Activated CD4-positive, alpha-beta T cell treated with anti-CD3 and anti-CD28 coated beads, Interleukin-2, amount 50 U/mL, for 24 hours (primary cell): ENCODE results near the gene FOXL2NB.

Experiments used
- DNase-seq, 2 donors: peaks; one replicate each; pipeline ENCODE4 v3.0.0-alpha.2; 2020; ENCODE audit warnings: low read depth in 1 of 2, low spot score in 1 of 2

Gene FOXL2NB

DNA sequence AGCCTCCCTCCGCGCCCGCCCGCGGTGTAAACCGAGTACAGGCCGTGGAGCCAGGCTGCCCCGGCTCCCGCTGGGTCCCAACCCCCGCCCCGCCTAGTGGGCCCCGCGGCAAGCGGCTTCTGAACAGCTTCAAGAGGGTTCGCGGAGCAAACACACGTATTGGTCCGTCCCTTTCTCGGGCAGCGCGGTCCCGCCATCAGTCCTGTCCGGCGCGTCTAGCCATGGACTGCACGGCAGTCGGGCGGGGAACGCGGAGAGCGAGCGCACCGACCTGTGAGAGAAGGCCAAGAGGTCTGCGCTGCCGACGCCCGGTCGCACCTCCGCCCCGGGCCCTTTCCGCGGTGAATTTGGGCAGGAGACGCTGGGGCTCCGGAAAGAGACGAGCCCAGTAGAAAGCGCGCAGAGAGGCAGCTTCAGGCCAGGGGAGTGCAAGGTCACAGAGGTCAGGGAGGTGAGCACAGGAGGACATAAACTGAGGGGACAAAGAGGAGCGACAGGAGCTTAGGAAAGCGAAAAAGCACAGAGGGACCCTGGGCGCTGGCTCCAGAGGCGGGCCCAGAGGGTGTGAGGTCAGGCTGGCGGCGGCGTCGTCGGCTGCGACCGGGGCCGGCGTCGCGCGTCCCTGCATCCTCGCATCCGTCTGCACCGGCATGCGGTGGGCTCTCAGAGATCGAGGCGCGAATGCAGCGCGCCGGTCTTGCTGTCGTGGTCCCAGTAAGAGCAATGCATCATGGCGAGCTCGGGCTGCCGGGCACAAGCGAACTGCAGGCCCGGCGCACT is 1.9 kb upstream of the FOXL2NB start:
- no peak for DNase-seq

DNA sequence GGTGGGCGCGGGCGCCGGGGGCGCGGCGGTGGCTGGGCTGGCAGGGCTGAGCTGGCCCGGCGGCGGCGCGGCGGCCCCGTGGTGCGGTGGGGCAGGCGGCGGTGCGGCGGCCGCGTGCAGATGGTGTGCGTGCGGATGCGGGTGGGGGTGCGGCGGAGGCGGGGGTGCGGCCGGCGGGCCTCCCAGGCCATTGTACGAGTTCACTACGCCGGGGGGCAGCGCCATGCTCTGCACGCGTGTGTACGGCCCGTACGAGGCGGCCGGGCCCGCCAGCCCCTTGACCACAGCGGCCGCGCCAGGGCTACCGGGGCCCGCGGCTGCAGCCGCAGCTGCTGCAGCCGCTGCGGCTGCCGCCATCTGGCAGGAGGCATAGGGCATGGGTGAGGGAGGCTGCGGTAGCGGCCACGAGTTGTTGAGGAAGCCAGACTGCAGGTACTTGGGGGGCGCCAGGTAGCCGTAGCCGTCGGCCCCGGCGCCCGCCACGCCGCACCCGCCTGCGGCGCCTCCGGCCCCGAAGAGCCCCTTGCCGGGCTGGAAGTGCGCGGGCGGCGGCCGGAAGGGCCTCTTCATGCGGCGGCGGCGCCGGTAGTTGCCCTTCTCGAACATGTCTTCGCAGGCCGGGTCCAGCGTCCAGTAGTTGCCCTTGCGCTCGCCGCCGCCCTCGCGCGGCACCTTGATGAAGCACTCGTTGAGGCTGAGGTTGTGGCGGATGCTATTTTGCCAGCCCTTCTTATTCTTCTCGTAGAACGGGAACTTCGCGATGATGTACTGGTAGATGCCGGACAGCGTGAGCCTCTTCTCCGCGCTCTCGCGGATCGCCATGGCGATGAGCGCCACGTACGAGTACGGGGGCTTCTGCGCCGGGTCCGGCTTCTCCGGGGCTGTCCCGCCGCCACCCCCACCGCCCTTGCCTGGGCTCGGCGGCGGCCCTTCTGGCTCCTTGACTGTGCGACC is 1.0 kb upstream of the FOXL2NB start:
- no peak for DNase-seq

DNA sequence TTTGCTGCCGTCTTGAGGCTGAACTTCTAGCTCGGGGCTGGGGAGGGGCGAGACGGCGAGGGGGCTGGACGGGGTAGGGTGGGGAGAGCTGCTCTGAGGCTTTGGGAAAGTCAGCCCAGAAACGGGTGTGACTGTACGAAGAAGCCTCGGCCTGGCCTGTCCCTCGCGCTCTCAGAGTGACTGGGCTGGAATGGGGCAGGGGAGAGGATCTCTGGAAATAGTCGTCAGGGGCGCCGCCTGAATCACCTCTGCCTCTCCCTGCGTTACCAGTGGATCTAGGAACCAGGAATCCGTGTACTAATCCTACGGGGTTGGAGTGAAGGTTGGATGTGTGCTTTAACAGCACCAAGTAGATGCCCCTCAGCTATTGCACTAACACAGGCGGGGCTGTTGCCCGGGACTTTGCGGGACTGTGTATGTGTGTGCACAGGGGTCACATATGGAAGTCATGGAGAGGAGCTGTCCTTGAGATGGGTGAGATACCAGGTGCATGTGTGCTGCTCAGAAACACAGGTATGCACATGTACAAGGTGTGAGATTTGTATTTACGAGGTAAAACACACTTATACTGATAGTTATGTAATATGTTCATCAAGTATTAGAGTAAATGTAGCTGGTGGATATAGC is 591 bp downstream of the FOXL2NB start:
- DNase-seq, result no peak

DNA sequence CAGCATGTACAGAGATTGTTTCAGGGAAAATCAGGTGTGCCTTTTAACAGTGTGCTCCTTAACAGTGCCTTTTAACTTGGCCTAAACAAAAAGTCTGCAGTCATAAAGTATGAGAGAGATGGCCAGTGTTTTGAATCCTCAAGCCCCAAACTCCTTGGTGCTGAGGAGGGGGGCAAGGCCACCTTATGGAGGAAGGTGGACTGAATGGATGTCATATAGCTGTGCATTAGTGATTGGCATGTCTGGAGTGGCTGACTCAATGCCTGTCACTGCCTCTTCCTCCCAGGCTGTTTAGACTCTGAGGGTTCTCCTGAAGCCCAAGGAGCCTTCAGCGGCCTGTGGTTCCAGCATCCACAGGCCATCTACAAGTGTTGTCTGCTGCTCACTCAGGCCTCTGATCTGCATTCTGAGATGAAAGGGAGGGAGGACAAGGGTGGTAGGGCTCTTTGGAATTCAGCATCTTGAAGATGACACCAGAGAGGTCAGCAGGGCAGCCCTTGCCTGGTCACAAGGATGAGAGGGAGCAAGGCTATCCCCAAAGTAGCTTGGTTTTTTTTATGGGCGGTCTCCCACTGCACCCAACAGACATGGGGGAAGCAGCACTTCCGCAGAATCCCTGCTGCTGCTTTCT is 1.5 kb downstream of the FOXL2NB start:
- no peak for DNase-seq

DNA sequence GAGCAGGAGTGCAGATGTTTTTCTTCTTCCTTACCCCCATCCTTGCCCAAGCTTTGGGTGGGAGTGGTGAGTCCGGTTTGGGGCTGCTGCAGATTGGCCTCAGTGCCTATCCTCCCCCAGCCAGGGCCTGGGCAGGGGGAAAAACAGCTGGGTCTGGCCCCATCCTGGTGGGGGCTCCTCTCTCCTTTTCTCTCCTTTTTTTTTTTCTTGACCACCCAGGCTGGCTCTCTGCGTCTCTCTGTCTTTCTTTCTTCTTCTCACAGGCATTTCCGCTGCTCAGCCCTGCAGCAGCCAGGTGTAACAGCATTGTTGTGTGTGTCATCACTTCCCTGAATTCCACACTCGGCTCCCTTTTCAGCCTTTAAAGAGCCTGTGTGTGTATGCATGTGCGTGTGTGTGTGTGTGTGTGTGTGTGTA is 2.0 kb downstream of the FOXL2NB start:
- DNase-seq, result no peak

DNA sequence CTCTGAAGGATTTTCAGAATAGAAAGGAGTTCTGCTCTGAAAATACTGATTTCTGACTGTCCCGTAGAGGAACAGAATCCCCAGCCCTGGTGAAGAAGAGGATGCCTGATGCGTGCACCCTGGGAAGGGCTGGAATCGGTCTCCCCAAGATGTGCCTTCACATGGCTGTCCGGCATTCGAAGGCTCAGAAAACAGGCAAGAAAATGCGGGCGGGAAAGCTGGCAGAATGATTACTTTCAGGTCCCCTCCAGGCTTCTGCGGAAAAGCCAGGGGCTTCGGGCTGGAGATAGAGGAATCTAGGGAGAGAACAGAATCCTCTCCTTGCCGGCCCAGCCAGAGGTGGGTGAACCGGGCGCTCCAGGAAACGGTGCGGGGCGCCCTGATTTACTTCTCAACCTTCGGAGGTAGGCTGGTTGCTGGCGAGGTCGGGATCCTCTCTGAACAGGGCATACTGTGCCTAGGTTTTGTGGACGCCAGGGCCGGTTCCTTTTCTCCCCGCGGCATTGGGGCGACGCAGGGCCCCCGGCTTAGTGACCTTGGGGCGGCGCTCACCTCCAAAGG is 2.5 kb downstream of the FOXL2NB start:
- DNase-seq, result no peak

DNA sequence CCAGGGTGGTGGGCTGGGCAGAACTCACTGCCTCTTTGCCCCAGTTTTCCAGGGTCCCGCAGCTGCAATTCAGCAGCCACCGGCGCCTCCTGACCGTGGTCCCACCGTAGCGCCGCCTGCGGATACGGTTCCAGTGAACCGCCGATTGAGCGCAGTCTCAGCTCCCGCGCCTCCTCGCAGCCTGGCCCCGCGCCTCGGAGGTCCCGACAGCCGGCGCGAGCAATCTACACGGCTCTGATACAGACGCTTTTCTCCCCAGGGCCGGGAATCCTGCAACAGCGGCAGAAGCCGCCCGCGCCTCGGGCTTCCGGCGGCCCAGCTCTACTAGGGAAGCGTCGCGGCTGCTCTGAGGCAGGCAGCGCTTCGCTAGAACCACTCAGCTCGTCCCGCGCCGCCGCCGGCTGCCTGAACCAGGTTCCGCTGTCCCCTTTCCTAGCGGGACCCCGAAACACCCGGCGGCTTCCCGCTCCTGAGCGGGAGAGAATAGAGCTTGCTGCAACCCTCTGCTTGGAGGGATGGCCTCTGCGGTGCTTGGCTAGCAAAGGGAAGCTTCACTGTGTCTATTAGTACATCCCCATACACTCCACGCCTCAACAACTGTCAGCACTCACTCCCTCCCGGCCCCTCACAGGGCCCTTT is 3.1 kb downstream of the FOXL2NB start:
- DNase-seq, result no peak

DNA sequence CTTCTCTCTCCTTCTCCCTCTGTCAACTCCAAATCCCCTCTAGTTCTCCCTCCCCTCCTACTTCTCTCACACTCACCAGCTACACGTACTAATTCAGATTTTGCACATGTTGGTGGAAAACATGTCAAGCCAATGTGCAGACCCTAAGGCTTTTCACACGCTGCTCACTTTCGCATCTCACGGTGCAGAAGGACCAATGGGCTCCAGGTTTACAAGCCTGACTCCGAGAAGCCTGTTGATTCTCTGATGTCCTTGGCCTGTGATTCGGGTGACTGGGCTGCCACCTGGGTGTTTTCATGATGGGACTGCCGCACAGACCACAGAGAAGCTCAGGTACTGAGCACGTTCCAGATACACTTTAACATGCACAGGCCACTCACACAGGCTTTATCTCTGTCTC is 3.7 kb downstream of the FOXL2NB start:
- DNase-seq, result no peak

DNA sequence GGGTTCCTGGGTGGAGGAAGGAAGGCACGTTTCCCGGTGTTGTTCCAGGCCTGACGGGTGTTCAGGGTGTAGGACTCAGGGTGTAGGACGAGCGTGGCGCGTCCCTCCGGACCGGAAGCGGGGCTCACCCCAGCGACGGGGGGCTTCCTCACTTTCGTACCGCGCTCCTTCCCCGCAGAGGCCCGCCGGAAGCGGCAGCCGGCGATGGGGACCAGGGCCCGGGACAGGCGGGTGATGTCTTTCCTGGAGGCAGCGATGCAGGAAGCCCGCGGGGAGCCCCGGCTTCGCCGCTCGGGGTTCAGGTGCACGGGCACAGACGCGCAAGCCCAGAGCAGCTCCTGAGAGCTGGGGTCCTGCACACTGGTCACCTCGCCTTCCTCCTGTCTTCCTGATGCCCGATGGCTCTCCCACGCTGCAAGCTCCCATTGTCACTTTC is 13.4 kb downstream of the FOXL2NB start:
- DNase-seq, result no peak

DNA sequence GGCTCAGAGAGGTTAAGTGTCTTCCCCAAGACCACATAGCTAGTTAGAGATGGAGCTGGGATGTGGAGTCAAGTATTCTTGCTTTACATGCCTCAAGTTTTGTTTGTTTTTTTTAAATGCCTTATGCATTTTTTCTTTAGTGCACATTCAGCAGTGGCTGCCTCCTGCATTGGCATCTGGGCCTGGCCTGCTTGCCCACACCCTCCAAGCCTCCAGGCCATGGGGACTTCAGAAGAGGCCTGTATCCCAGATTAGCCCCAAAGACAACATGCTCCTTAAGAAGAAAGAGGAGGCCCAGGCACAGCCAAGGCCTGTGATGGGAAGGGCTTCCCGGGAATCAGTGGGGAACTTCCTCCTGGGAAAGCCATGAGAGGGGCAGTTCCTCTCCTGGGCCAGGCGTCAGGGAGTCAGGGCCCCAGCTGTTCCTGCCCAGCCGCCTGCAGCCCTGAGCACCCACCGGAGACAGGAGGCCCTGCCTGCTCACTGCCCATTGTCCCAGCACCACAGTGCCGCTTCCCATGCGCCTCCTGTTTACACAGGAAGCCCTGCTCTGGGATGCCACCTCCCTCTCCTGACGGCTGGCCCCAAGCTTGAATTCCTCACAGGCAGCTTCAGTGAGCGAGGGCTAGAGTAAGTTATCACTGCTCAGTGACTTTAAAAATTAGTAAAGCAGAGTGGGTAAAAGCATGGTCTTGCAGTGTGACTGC is 16.0 kb downstream of the FOXL2NB start:
- DNase-seq, result no peak

DNA sequence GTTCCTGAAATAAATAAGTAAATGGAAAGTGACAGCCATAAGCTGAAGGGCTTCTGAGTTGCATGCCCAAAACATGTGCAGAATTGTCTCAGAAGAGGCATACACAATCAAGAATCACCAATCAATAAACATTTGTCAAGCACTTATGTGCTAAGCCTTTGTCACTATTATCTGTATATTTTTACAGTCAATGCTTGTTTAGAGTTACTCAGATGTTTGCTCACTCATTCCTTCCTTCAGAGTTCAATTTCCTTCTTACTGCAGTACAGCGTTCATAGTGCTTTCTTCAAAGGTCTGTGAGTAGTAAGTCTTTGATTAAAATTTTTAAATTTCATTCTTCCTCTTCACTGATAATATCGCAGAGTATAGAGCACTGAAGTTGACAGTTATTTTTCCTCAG is 17.2 kb downstream of the FOXL2NB start:
- no peak for DNase-seq

DNA sequence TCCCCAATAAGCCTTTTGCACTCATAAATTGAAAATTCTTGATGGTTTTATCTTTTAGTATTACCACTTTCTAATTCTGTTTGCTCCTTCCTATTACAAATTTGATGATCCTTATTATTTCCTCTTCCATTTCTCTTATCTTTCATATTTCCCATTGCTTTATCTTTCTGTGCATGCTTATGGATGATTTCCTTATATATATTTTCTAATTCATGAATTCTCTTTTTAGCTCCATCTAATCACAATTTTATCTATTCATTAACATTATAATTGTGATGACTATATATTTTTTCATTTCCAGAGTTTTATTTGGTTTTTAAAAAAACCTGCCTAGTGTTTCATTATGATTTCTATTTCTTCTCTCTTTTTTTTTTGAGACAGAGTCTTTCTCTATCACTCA is 17.9 kb downstream of the FOXL2NB start:
- no peak for DNase-seq

DNA sequence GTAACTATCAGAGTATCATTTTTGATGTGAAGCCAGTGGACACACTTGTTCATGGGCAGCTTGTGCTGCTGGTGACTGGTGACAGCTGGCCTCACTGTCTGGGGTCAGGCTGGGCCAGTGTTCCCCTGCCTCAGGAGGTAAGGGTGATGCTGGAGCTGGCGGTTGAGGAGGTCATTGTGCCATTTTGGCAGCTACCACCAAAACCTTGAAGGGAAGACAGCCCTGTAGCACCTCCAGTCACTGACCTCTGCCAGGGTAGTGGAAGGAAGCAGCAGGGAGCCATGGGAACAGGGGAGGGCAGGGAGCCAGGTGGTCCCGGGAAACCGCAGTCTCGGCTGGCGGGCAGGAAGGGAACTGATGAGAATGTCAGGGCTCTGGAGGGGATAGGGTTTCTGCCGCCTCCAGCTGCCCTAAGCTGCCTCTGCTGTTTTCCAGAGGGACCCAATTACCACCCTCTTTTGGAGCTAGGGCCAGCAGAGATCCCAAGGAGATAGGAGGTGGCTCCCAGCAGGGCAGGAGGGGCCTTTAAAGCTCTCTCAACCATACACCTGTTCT is 24.8 kb downstream of the FOXL2NB start:
- DNase-seq, result no peak

DNA sequence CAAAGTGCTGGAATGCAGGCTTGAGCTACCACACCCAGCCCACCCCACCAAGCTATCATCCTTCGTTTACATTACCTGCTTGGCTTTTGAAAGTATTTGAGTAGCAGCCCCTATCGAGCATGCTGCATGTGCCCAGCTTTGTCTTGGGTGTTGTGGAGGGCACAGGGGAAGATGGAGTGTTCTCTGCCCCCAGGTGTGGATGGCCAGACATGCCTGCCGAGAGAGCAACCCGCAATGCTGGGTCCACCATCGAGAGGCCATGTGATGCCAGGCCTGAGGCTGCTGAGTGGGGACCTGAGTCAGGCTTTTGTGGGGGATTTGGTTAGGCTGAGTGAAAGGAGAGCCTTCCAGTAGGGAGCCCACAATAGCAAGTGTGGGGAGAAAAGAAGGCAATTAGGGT is 25.9 kb downstream of the FOXL2NB start:
- no peak for DNase-seq

DNA sequence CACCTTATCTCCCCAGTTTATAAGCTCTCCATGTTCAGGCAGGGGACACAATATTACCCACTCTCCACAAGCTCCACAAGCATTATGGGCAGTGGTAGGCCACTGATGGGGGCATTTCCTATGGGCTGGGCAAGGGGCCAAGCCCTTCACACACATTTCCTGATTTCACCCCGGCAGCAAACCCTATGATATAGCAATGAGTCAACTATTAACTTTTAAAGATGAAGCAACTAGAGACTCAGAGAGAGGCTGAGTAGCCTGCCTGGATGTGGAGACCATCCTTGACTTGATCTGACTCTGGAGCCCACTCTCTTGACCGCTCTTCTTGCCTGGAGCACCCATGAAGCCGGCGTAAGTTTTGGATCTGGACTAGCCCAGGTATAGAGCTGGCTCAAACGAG is 27.4 kb downstream of the FOXL2NB start:
- no peak for DNase-seq

DNA sequence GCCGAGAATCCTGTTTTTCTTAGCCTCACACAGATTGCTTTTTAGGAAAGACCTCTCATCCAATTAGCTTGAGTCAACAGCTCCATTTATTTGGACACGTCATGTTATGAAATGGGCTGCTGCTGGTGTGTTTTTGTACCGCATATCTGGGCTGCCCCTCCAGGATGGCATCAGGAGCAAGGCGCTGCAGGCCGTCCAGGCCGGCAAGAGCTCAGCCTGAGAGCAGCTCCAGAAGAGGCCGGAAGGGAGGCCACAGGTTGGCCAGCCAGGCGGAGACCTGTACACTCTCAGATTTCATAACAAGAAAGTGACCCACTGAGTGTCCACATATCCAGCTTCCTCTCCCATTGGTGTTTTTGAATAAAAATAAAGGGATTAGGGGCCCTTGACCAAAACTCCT is 28.3 kb downstream of the FOXL2NB start:
- no peak for DNase-seq

DNA sequence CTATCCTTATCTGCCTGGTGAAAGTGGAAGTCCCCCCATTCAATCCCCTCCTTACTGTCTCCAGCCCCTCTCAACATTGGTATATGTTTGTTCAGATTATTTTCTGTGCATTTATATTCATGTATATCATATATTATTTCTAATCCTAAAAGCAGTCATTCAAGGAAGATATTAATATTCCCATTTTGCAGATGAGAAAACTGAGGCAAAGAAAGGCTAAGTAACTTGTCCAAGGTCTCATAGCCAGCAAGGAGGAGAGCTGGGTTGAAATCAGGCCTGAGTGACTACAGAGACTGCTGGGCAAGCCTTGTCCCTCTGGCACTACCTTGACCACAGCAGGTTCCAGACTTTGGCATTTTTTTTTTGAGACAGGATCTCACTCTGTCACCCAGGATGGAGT is 29.0 kb downstream of the FOXL2NB start:
- DNase-seq, result no peak

DNA sequence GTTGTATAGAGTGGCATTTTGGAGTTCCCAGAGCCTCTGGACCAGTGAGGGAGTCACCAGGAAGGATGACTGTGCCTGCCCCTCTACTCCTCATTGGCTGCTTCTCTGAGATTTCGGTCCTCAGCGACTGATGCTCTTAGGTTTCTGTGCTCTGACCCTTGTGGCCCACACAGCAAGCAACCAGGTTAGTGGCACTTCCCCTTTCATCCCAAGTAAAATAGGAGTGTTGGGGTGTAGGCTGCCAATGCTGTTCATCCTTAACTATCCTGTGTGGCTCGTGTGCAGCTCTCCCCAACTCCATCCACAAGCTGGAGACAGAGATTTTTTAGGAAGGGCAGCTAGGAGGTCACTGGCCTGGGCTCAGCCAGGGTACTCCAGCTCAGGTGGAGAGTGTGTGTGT is 37.8 kb downstream of the FOXL2NB start:
- no peak for DNase-seq

DNA sequence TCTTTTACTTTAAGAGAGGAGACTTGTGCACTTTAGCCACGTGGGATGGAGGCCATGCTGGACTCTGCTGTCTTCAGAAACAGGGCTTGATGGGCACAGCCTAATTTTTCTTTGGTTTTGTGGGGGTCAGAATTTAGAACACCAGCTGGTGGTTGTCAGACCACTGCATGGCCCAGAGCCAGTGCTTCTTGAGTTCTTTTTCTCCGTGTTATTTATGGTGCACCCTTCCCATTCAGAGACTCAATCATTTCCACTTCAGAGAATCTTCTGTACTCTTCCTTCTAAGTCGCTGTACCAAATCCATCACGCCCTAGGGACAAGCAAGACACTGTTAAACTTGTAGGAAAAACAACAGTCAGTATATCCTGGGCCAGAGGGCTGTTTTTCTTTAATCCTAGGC is 38.9 kb downstream of the FOXL2NB start:
- DNase-seq, result no peak

DNA sequence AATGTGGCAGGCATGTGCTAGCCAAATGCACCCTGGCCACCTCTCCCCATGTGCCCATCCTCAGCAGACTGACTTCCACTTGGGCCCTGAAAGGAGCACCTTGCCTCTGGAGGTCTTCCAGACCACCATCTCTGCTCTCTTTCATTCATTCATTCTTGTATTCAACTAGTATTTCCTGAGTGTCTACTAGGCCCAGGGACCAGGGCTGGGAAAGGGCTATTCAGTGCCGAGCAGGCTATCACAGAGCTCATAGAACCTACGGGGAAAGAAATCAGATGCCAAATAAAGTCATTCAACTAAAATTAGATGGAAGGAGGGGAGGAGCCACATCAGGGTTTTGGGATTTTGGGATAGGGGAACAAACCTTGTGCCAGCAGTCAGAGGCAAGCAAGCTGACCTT is 40.2 kb downstream of the FOXL2NB start:
- DNase-seq, result no peak
